Measurements from ENCODE around the gene CD207.
"Not testable (repeated sequence)": the region's sequence is repeated elsewhere in the genome, so short reads cannot be mapped to it uniquely, and the experiment has no call there.

CD207 gene

GRCh38 chr2:70835643-70836042 lies at the start of gene CD207:
CD207 (minus strand) TSS chr2:70835816; CDS start chr2:70835776, 40 bp downstream.
- no peak for DNase-seq

GRCh38 chr2:70878543-70878942 lies 42.9 kb upstream of the CD207 start:
- DNase-seq: not testable (repeated sequence)

GRCh38 chr2:70876138-70876537 lies 40.5 kb upstream of the CD207 start:
- DNase-seq: not testable (repeated sequence)

GRCh38 chr2:70873541-70873940 lies 37.9 kb upstream of the CD207 start:
- no peak for DNase-seq

GRCh38 chr2:70871398-70872211 lies 36.0 kb upstream of the CD207 start:
- DNase-seq: peak; percentile 41

- no peak for DNase-seq
Measured at GRCh38 chr2:70870790-70871189, 35.2 kb upstream of the CD207 start.

GRCh38 chr2:70868970-70869369 lies 33.4 kb upstream of the CD207 start:
- DNase-seq: no peak

- DNase-seq: peak; percentile 44
Measured at GRCh38 chr2:70861777-70862625, 26.4 kb upstream of the CD207 start.

GRCh38 chr2:70855667-70856066 lies 20.1 kb upstream of the CD207 start:
- DNase-seq: no peak

- no peak for DNase-seq
Measured at GRCh38 chr2:70854411-70854810, 18.8 kb upstream of the CD207 start.

GRCh38 chr2:70852824-70853223 lies 17.2 kb upstream of the CD207 start:
- no peak for DNase-seq

GRCh38 chr2:70851704-70852103 lies 16.1 kb upstream of the CD207 start:
- DNase-seq: no peak

- DNase-seq: no peak
Measured at GRCh38 chr2:70850925-70851324, 15.3 kb upstream of the CD207 start.

GRCh38 chr2:70842401-70842800 lies 6.8 kb upstream of the CD207 start:
- no peak for DNase-seq

GRCh38 chr2:70837980-70838925 lies 2.6 kb upstream of the CD207 start:
- DNase-seq: no peak

GRCh38 chr2:70834881-70835280 lies 735 bp downstream of the CD207 start:
- DNase-seq: no peak

- DNase-seq: no peak
Measured at GRCh38 chr2:70834106-70834505, 1.5 kb downstream of the CD207 start.

GRCh38 chr2:70833246-70833645 lies 2.4 kb downstream of the CD207 start:
- no peak for DNase-seq

- DNase-seq: no peak
Measured at GRCh38 chr2:70832386-70832785, 3.2 kb downstream of the CD207 start.

GRCh38 chr2:70831861-70832260 lies 3.8 kb downstream of the CD207 start:
- DNase-seq: no peak

- DNase-seq: no peak
Measured at GRCh38 chr2:70830366-70830765, 5.2 kb downstream of the CD207 start.

- DNase-seq: no peak
Measured at GRCh38 chr2:70829916-70830315, 5.7 kb downstream of the CD207 start.
